ENCODE data around the gene RNU11. TPM values are rescaled to one million over a fixed set of nuclear protein-coding genes. Genes with fewer than 3 reads are reported as not detected.
"Not testable (repeated sequence)": the region's sequence is repeated elsewhere in the genome, so short reads cannot be mapped to it uniquely, and the experiment has no call there.

Gene RNU11
- total and polyA plus RNA-seq, 8 donors = not detected

DNA sequence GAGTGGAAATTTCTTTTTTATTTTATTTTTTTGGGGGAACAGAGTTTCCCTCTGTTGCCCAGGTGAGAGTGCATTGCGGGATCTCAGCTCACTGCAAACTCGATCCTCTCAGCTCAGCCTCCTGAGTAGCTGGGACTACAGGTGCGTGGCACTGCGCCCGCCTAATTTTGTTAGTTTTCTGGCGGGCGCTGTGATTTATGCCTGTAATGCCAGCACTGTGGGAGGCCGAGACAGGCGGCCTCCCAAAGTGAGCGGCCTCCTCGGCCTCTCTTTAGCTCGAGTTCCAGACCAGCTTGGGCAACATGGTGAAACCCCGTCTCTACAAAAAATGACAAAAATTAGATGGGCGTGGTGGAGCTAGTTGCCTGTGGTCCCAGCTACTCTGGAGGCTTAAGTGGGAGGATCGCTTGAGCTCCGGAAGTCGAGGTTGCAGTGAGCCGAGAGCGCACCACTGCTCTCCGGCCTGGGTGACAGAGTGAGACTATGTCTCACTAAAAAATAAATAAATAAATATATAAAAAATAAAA lies 22.9 kb downstream of the RNU11 start:
- ATAC-seq (no peak), DNase-seq (peak in 1 of 4 donors; percentile 32)
- TF ChIP-seq, protein P1, sequence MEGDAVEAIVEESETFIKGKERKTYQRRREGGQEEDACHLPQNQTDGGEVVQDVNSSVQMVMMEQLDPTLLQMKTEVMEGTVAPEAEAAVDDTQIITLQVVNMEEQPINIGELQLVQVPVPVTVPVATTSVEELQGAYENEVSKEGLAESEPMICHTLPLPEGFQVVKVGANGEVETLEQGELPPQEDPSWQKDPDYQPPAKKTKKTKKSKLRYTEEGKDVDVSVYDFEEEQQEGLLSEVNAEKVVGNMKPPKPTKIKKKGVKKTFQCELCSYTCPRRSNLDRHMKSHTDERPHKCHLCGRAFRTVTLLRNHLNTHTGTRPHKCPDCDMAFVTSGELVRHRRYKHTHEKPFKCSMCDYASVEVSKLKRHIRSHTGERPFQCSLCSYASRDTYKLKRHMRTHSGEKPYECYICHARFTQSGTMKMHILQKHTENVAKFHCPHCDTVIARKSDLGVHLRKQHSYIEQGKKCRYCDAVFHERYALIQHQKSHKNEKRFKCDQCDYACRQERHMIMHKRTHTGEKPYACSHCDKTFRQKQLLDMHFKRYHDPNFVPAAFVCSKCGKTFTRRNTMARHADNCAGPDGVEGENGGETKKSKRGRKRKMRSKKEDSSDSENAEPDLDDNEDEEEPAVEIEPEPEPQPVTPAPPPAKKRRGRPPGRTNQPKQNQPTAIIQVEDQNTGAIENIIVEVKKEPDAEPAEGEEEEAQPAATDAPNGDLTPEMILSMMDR (IDR thresholded peaks at IDR 0.05) = no peak
- Histone ChIP-seq H3K4me1 (peaks cover 12 to 30% of the 10 kb centered on the region in 2 donors), H3K36me3 (no peaks in the 10 kb centered on the region), H3K27ac (no peak overlapping the region), H3K4me3 (no peak overlapping the region), H3K27me3 (no peaks in the 10 kb centered on the region), H3K9me3 (no peaks in the 10 kb centered on the region)
- intact Hi-C loops (cut with DNase I) = no loop called here

DNA sequence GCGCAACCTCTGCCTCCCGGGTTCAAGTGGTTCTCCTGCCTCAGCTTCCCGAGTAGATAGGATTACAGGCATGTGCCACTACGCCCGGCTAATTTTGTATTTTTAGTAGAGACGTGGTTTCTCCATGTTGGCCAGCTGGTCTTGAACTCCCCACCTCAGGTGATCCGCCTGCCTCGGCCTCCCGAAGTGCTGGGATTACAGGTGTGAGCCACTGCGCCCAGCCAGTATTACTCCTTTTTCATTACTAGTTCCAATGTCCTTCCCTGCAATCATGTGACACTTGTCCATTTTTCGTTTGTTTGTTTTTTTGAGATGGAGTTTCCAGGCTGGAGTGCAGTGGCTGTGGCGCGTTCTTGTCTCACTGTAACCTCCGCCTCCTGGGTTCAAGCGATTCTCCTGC lies 24.6 kb downstream of the RNU11 start:
- intact Hi-C loops (cut with DNase I); H3K27me3 ChIP-seq; DNase-seq; H3K9me3 ChIP-seq; H3K4me3 ChIP-seq; H3K27ac ChIP-seq; H3K36me3 ChIP-seq; ATAC-seq: not testable (repeated sequence)
- H3K4me1 ChIP-seq = peaks cover 8 to 18% of the 10 kb centered on the region in 2 donors

DNA sequence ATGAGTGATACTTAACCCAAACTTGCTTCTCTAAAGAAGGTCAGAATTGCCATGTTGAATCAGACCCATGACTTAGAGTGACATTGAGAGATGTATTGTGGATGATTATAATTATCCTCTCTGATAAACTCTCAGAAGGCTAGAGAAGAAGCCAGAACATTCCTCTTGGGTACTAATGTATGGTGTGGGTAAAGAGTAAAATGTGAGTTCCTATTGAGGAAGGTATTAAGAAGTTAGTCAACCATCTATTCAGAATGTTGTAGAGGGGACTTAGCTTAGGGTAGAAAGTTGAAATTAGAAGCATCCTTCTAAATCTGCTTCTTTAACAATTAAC lies 27.5 kb downstream of the RNU11 start:
- no peaks in the 10 kb centered on the region for H3K27me3 ChIP-seq
- peaks cover 0 to 1% of the 10 kb centered on the region in 2 donors for H3K36me3 ChIP-seq
- DNase-seq (no peak), ATAC-seq (no peak)
- H3K4me1 ChIP-seq = no peaks in the 10 kb centered on the region
- H3K9me3 ChIP-seq = no peaks in the 10 kb centered on the region
- no peak overlapping the region for H3K27ac ChIP-seq
- H3K4me3 ChIP-seq = no peak overlapping the region
- TF ChIP-seq, protein P1 (IDR thresholded peaks at IDR 0.05) = no peak
- intact Hi-C loops (cut with DNase I) = no loop called here

DNA sequence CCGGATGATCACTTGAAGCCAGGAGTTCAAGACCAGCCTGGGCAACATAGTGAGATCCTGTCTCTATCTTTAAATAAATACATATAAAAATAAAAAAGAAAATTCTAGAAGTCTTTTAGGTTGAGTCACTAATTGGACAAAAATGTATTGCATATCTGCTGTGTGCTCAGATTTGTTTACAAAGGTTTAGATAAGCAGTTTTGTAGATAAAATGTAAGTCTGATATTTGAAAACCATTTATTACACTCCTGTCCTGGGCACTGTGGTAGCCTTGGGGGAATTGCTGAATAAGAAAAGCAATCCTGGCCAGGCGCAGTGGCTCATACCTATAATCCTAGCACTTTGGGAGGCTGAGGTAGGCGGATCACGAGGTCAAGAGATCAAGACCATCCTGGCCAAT lies 31.8 kb downstream of the RNU11 start:
- intact Hi-C loops (cut with DNase I) = no loop called here
- TF ChIP-seq, protein P1 (IDR thresholded peaks at IDR 0.05) = no peak
- Histone ChIP-seq H3K4me1 (no peaks in the 10 kb centered on the region), H3K4me3 (no peak overlapping the region), H3K27ac (no peak overlapping the region), H3K9me3 (no peaks in the 10 kb centered on the region), H3K27me3 (no peaks in the 10 kb centered on the region), H3K36me3 (peaks cover 0 to 43% of the 10 kb centered on the region in 2 donors)
- no peak for ATAC-seq
- no peak for DNase-seq

DNA sequence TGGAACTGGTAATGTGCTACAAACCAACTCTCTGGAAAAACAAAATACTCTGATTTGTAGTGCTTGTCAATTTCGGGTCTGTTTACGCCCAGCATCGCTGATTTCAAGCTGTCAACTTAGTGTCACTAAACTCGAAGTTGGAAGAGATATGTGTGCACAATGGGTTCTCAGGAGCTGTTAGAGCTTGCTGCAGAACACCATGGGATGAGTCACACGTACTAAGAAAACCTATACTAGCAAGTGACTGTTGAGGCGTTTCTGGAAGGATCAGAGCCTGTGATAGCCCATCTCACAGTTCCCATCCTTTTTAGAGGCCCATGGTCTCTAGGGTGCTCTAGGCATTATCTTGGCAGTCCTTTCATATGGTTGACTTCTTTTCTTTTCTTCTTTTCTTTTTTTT lies 34.4 kb downstream of the RNU11 start:
- no peaks in the 10 kb centered on the region for H3K4me1 ChIP-seq
- no peak overlapping the region for H3K4me3 ChIP-seq
- TF ChIP-seq, protein P1 (IDR thresholded peaks at IDR 0.05) = no peak
- no peaks in the 10 kb centered on the region for H3K27me3 ChIP-seq
- DNase-seq = no peak
- no peak for ATAC-seq
- H3K27ac ChIP-seq = no peak overlapping the region
- no peaks in the 10 kb centered on the region for H3K9me3 ChIP-seq
- H3K36me3 ChIP-seq = peaks cover 0 to 56% of the 10 kb centered on the region in 2 donors
- intact Hi-C loops (cut with DNase I) = no loop called here

DNA sequence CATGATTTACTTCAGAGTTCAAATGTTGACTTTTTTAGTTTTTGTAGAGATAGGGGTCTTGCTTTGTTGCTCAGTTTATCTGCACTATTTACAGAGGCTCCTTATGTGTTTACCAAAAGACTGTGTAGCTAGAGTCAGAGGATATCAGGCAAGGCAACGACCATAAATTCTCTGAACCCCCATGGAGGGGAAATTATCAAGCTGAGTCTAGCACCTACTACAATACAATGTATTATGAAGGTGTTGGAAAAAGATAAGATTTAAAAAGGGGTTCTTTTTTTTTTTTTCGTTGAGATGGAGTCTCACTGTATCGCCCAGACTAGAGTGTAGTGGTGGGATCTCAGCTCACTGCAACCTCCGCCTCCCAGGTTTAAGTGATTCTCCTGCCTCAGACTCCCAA lies 36.5 kb downstream of the RNU11 start:
- Histone ChIP-seq H3K4me1 (no peaks in the 10 kb centered on the region), H3K4me3 (no peak overlapping the region), H3K36me3 (peaks cover 0 to 62% of the 10 kb centered on the region in 2 donors), H3K27ac (no peak overlapping the region), H3K9me3 (no peaks in the 10 kb centered on the region), H3K27me3 (no peaks in the 10 kb centered on the region)
- DNase-seq (no peak), ATAC-seq (no peak)
- intact Hi-C loops (cut with DNase I) = no loop called here
- TF ChIP-seq, protein P1 (IDR thresholded peaks at IDR 0.05) = no peak

DNA sequence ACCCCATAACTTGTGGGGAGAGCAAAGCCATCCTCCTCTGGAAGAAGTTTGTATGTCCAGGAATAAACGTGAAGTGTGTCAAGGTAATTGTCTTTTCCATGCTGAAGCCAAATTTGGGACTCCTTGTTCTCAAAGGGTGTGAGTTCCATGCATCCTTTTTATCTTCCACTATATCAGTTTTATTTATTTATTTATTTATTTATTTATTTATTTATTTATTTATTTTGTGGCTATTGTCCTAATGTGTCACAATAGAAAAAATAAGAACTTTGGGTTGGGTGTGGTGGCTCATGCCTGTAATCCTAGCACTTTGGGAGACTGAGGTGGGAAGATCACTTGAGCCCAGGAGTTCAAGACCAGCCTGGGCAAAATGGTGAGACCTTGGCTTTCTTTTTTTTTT lies 43.2 kb downstream of the RNU11 start:
- H3K4me1 ChIP-seq; H3K27ac ChIP-seq; H3K9me3 ChIP-seq; intact Hi-C loops (cut with DNase I); H3K4me3 ChIP-seq; ATAC-seq; H3K27me3 ChIP-seq; DNase-seq: not testable (repeated sequence)
- H3K36me3 ChIP-seq = peaks cover 0 to 69% of the 10 kb centered on the region in 2 donors
